ENCODE results near the gene PAQR8.

- no peak for TF ChIP-seq CTCF (IDR thresholded peaks at IDR 0.05)
- no peak for TF ChIP-seq POLR2A (IDR thresholded peaks at IDR 0.05)
These were observed 19.3 kb downstream of the PAQR8 start for GRCh38 chr6:52381249-52381648.

All from Peyer's patch (tissue), 4 donors.